Measurements from ENCODE around the gene ARL10.

ARL10 gene

DNA sequence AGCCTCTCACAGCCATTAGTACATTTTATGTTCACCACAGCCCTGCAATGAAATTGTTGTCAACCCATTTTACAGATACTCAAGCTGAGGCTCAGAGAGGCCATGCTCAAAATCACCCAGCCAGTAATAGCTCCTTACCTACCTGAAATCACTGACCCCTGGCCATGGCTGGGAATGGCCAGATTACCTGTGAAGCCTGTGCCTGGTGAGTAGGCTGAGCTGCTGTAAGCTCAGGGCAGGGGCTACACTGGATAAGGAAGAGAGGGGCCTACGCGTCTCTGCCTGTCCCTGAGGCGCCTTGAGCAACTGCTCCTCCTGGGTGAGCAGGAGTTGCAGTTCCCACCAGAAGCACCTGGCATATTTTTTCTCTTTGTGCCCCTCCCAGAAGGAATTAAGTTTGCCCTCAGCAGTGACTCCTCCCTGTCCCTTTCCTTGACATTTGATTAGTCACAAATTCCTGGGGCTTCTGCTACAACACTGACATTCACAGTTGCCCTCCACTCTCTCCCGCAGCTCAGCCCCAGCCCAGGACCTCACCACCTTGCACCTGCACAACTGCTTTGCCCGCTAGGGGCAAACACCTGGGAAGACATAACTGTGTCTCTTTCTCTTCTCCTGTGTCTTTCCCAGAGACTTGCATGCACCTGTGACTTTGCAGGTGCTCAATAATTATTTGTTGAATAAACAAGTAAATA, 45.3 kb downstream of the ARL10 start:
- CTCF ChIA-PET, result interaction anchor here (0.7 to 1.0 kb wide), 2 partner anchors 37 to 41 kb away, joined by 3 read pairs; no protein-coding TSS in a partner anchor
- TF ChIP-seq OSR2 (tag by site-specific recombination; IDR thresholded peaks at IDR 0.05), result no peak
- TF ChIP-seq, protein P1, sequence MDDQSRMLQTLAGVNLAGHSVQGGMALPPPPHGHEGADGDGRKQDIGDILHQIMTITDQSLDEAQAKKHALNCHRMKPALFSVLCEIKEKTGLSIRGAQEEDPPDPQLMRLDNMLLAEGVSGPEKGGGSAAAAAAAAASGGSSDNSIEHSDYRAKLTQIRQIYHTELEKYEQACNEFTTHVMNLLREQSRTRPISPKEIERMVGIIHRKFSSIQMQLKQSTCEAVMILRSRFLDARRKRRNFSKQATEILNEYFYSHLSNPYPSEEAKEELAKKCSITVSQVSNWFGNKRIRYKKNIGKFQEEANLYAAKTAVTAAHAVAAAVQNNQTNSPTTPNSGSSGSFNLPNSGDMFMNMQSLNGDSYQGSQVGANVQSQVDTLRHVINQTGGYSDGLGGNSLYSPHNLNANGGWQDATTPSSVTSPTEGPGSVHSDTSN (CRISPR knock-in tag; IDR thresholded peaks at IDR 0.05), result no peak
- no peak for TF ChIP-seq ZNF610 (tag by site-specific recombination; IDR thresholded peaks at IDR 0.05; ENCODE audit: borderline replicate concordance)
- no peak for TF ChIP-seq ZNF423 (tag by site-specific recombination; IDR thresholded peaks at IDR 0.05)
- no peak for TF ChIP-seq ZNF791 (tag by site-specific recombination; IDR thresholded peaks at IDR 0.05)
- TF ChIP-seq, protein P2, sequence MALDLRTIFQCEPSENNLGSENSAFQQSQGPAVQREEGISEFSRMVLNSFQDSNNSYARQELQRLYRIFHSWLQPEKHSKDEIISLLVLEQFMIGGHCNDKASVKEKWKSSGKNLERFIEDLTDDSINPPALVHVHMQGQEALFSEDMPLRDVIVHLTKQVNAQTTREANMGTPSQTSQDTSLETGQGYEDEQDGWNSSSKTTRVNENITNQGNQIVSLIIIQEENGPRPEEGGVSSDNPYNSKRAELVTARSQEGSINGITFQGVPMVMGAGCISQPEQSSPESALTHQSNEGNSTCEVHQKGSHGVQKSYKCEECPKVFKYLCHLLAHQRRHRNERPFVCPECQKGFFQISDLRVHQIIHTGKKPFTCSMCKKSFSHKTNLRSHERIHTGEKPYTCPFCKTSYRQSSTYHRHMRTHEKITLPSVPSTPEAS (tag by site-specific recombination; IDR thresholded peaks at IDR 0.05), result no peak
- no peak for TF ChIP-seq KLF10 (tag by site-specific recombination; IDR thresholded peaks at IDR 0.05)
- TF ChIP-seq ZNF621 (tag by site-specific recombination; IDR thresholded peaks at IDR 0.05), result no peak
- TF ChIP-seq MYNN (tag by site-specific recombination; IDR thresholded peaks at IDR 0.05; ENCODE audit: borderline replicate concordance), result no peak
- no peaks in the 10 kb centered on the region for H3K4me1 ChIP-seq (ENCODE audit: control insufficient read depth, insufficient read depth, low read length)
- no peak overlapping the region for H3K27ac ChIP-seq (ENCODE audit: extremely low read depth, low read depth, low read length)
- no peaks in the 10 kb centered on the region for H3K9me3 ChIP-seq (ENCODE audit: control insufficient read depth, insufficient read depth, low read depth, low read length)
- peaks cover 8 to 42% of the 10 kb centered on the region in 2 experiments; a peak in 2 of 3 replicates for H3K36me3 ChIP-seq (ENCODE audit: control insufficient read depth in 2 of 2, insufficient read depth in 1 of 2, low read length in 2 of 2)
- POLR2A ChIA-PET, result no interaction called here
- no peak overlapping the region for H3K4me3 ChIP-seq (ENCODE audit: low read depth, low read length)

DNA sequence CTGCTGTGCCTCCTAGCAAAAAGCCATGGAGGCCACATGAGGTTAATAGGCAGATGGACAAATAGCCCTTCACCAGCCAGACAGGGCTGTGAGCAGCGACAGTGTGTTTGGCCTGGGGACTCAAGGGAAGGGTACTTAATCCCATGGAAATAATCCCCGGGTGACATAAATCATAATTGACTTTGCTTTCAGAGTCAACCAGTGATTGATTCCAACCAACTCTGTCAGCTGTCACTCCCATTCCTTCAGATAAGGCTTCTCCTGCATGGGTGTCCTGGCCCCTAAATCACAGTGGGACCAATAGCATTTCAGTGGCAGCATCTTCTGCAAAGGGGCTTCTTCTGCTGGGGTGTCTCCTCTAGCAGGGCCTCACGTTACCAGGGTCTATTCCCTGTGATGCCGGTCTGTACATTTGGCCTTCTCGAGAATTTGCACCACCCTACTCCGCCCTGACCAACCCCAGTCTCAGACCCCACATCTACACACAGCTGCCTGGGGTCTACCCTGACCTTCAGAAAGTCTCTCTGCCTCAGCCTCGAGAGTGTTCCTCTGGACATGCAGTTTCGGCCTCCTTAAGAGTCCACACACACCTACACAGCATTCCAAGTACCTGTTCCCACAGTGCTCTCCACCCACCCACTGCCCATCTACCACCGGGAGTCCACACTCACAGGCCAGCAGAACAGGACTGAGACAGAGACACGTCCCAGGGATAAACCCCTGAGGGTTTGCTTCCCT, 47.4 kb downstream of the ARL10 start:
- CTCF ChIA-PET, result interaction anchor here (0.7 kb wide), 1 partner anchor 556 kb away, joined by 3 read pairs; no protein-coding TSS in a partner anchor
- POLR2A ChIA-PET, result no interaction called here
- no peaks in the 10 kb centered on the region for H3K4me1 ChIP-seq (ENCODE audit: control insufficient read depth, insufficient read depth, low read length)
- H3K36me3 ChIP-seq (ENCODE audit: control insufficient read depth in 2 of 2, insufficient read depth in 1 of 2, low read length in 2 of 2), result peaks cover 8 to 21% of the 10 kb centered on the region in 2 experiments; a peak in 2 of 3 replicates
- H3K27ac ChIP-seq (ENCODE audit: extremely low read depth, low read depth, low read length), result no peak overlapping the region
- TF ChIP-seq ZNF660 (tag by site-specific recombination; IDR thresholded peaks at IDR 0.05), result no peak
- TF ChIP-seq EGR2 (tag by site-specific recombination; IDR thresholded peaks at IDR 0.05; ENCODE audit: low read depth), result peak; percentile 83
- peak; percentile 81 for TF ChIP-seq ZFHX2 (tag by site-specific recombination; conservative IDR thresholded peaks at IDR 0.05)
- no peak for TF ChIP-seq ZNF223 (tag by site-specific recombination; IDR thresholded peaks at IDR 0.05)
- 0 out of 2 replicates have a peak, but pooled peaks have one; percentile 7 for TF ChIP-seq SP2 (tag by site-specific recombination; IDR thresholded peaks at IDR 0.05)
- no peaks in the 10 kb centered on the region for H3K9me3 ChIP-seq (ENCODE audit: control insufficient read depth, insufficient read depth, low read depth, low read length)
- H3K4me3 ChIP-seq (ENCODE audit: low read depth, low read length), result no peak overlapping the region

DNA sequence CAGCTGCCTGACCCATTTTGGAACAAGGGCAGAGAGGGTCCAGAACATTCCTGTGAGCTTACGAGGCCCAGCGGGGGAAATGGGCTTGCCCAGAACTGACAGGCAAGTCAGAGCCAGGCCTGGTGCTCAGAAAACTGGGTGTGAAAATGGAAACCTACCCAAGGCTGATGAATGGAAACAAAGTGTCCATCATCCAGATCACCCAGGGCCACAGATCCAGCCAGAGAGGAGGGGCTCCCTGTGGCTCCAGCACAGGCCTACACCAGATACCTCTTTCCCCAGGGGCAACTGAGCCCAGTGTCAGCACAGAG, 47.9 kb downstream of the ARL10 start:
- POLR2A ChIA-PET, result no interaction called here
- H3K4me1 ChIP-seq (ENCODE audit: control insufficient read depth, insufficient read depth, low read length), result no peaks in the 10 kb centered on the region
- H3K4me3 ChIP-seq (ENCODE audit: low read depth, low read length), result no peak overlapping the region
- CTCF ChIA-PET, result interaction anchor here (0.7 kb wide), 1 partner anchor 555 kb away, joined by 3 read pairs; no protein-coding TSS in a partner anchor
- H3K36me3 ChIP-seq (ENCODE audit: control insufficient read depth in 2 of 2, insufficient read depth in 1 of 2, low read length in 2 of 2), result peaks cover 8 to 21% of the 10 kb centered on the region in 2 experiments; a peak in 2 of 3 replicates
- no peaks in the 10 kb centered on the region for H3K9me3 ChIP-seq (ENCODE audit: control insufficient read depth, insufficient read depth, low read depth, low read length)
- H3K27ac ChIP-seq (ENCODE audit: extremely low read depth, low read depth, low read length), result no peak overlapping the region
- TF ChIP-seq, protein P3, sequence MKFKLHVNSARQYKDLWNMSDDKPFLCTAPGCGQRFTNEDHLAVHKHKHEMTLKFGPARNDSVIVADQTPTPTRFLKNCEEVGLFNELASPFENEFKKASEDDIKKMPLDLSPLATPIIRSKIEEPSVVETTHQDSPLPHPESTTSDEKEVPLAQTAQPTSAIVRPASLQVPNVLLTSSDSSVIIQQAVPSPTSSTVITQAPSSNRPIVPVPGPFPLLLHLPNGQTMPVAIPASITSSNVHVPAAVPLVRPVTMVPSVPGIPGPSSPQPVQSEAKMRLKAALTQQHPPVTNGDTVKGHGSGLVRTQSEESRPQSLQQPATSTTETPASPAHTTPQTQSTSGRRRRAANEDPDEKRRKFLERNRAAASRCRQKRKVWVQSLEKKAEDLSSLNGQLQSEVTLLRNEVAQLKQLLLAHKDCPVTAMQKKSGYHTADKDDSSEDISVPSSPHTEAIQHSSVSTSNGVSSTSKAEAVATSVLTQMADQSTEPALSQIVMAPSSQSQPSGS (tag by site-specific recombination; IDR thresholded peaks at IDR 0.05; ENCODE audit: low read depth), result no peak
- TF ChIP-seq HOXC10 (CRISPR knock-in tag; IDR thresholded peaks at IDR 0.05), result no peak
- TF ChIP-seq, protein P4, sequence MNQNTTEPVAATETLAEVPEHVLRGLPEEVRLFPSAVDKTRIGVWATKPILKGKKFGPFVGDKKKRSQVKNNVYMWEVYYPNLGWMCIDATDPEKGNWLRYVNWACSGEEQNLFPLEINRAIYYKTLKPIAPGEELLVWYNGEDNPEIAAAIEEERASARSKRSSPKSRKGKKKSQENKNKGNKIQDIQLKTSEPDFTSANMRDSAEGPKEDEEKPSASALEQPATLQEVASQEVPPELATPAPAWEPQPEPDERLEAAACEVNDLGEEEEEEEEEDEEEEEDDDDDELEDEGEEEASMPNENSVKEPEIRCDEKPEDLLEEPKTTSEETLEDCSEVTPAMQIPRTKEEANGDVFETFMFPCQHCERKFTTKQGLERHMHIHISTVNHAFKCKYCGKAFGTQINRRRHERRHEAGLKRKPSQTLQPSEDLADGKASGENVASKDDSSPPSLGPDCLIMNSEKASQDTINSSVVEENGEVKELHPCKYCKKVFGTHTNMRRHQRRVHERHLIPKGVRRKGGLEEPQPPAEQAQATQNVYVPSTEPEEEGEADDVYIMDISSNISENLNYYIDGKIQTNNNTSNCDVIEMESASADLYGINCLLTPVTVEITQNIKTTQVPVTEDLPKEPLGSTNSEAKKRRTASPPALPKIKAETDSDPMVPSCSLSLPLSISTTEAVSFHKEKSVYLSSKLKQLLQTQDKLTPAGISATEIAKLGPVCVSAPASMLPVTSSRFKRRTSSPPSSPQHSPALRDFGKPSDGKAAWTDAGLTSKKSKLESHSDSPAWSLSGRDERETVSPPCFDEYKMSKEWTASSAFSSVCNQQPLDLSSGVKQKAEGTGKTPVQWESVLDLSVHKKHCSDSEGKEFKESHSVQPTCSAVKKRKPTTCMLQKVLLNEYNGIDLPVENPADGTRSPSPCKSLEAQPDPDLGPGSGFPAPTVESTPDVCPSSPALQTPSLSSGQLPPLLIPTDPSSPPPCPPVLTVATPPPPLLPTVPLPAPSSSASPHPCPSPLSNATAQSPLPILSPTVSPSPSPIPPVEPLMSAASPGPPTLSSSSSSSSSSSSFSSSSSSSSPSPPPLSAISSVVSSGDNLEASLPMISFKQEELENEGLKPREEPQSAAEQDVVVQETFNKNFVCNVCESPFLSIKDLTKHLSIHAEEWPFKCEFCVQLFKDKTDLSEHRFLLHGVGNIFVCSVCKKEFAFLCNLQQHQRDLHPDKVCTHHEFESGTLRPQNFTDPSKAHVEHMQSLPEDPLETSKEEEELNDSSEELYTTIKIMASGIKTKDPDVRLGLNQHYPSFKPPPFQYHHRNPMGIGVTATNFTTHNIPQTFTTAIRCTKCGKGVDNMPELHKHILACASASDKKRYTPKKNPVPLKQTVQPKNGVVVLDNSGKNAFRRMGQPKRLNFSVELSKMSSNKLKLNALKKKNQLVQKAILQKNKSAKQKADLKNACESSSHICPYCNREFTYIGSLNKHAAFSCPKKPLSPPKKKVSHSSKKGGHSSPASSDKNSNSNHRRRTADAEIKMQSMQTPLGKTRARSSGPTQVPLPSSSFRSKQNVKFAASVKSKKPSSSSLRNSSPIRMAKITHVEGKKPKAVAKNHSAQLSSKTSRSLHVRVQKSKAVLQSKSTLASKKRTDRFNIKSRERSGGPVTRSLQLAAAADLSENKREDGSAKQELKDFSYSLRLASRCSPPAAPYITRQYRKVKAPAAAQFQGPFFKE (tag by site-specific recombination; IDR thresholded peaks at IDR 0.05; ENCODE audit: borderline replicate concordance), result no peak
- no peak for TF ChIP-seq ZNF664 (tag by site-specific recombination; IDR thresholded peaks at IDR 0.05)
- TF ChIP-seq ZNF416 (tag by site-specific recombination; IDR thresholded peaks at IDR 0.05), result no peak
- no peak for TF ChIP-seq ZNF335 (tag by site-specific recombination; conservative IDR thresholded peaks at IDR 0.05)
- no peak for TF ChIP-seq ZNF791 (tag by site-specific recombination; IDR thresholded peaks at IDR 0.05)
- no peak for TF ChIP-seq GLIS2 (tag by site-specific recombination; IDR thresholded peaks at IDR 0.05)

Data from HEK293 (cell line).